H1 (cell line): ENCODE data around the gene AMOTL2. TPM values are rescaled to one million over a fixed set of nuclear protein-coding genes. Genes with fewer than 3 reads are reported as not detected.

ENCODE experiments used
- ATF2 ChIP-seq: IDR thresholded peaks from 2 replicates; pipeline ENCODE4 v1.6.1; 2012; ENCODE audit warnings: low read length, inconsistent platforms
- CBX5 ChIP-seq: fragments of 300-800, 300-1000 bp; sonication (generic); IDR thresholded peaks from 2 replicates; pipeline ENCODE4 v1.7.1; 2016; ENCODE audit warnings: antibody characterized with exemption, low read length, low read depth
- KDM1A ChIP-seq: fragments of 200-600, 300-600 bp; sonication (generic); IDR thresholded peaks from 2 replicates; pipeline ENCODE4 v1.7.1; 2016; ENCODE audit warnings: mild to moderate bottlenecking, low read length, borderline replicate concordance
- KDM5A ChIP-seq: fragments of 200-600 bp; IDR thresholded peaks from 2 replicates; pipeline ENCODE4 v1.7.1; 2012; ENCODE audit warnings: mild to moderate bottlenecking, low read length, inconsistent platforms, mixed read lengths
- RFX5 ChIP-seq: IDR thresholded peaks from 2 replicates; pipeline ENCODE4 v1.6.1; 2011; ENCODE audit warnings: low read depth, low read length, improper control_type of control experiment, borderline replicate concordance
- polyA plus RNA-seq, 7 experiments: library from polyadenylated mRNA; depleted of rRNA in 3 of 7; stranded (reverse) in 5 of 7; unstranded in 2 of 7; fragments of >200 nt in 5 of 7; fragments of 200-250 nt in 2 of 7; gene quantifications; 1 replicate in 5 of 7; 2 replicates in 1 of 7; 4 replicates in 1 of 7; pipeline versions ENCODE4 v1.2.1 to v1.2.3, GENCODE V29; 2011 to 2013; ENCODE audit warnings: missing spikeins in 2 of 7, mixed read lengths in 2 of 7
- total RNA-seq: library from RNA; stranded (reverse); fragmentation: NEBNext Ultra II Directional; extraction: Animal tissue kit (Norgen Biotek cat#: 25700); gene quantifications from 2 replicates; pipeline ENCODE4 v1.2.1, GENCODE V29; 2021

Gene AMOTL2
- total and polyA plus RNA-seq, 2 of the 8 experiments (the other 6 are each of a cell fraction or from before 2014, with no cell fraction given) = 19.0 to 63.7 TPM

GRCh38 chr3:134323966-134324962 lies 50.0 kb downstream of the AMOTL2 start (continued):
- TF ChIP-seq CBX5 (no peak), KDM5A (no peak), KDM1A (no peak), ATF2 (no peak), RFX5 (no peak)
